Gastroesophageal sphincter (tissue), 4 donors: ENCODE results near the gene TMEM220. TPM values are rescaled to one million over a fixed set of nuclear protein-coding genes. Genes with fewer than 3 reads are reported as not detected.
"Not testable (repeated sequence)": the region's sequence is repeated elsewhere in the genome, so short reads cannot be mapped to it uniquely, and the experiment has no call there.

Source experiments
- ATAC-seq: fragments of 150-250 bp; one replicate; pipeline ENCODE4 v1.9.1; 2016; ENCODE audit warnings: mild to moderate bottlenecking, moderate library complexity
- H3K27ac ChIP-seq, 4 donors: fragments of 200-600 bp; sonication (generic) in 3 of 4; 1 replicate in 3 of 4; 2 replicates in 1 of 4; pipeline ENCODE4 v1.5.1; 2016 to 2019
- H3K27me3 ChIP-seq: fragments of 200-600 bp; sonication (generic); one replicate; pipeline ENCODE4 v1.5.1; 2019
- H3K36me3 ChIP-seq, 2 donors: fragments of 200-600 bp; sonication (generic); one replicate each; pipeline ENCODE4 v1.5.1; 2019; ENCODE audit warnings: control low read depth in 1 of 2
- H3K4me1 ChIP-seq, 3 donors: fragments of 200-600 bp; sonication (generic); 1 replicate in 2 of 3; 2 replicates in 1 of 3; pipeline ENCODE4 v1.5.1; 2016 to 2019; ENCODE audit warnings: control low read depth in 2 of 3
- H3K4me3 ChIP-seq, 2 donors: fragments of 200-600 bp; sonication (generic); one replicate each; pipeline ENCODE4 v1.5.1; 2019; ENCODE audit warnings: mild to moderate bottlenecking in 1 of 2, moderate library complexity in 1 of 2
- H3K9me3 ChIP-seq, 3 donors: fragments of 200-600 bp; sonication (generic); one replicate each; pipeline ENCODE4 v1.5.1; 2017 to 2019; ENCODE audit warnings: control low read depth in 2 of 3
- EP300 ChIP-seq: sonication (generic); formaldehyde crosslinking; IDR thresholded peaks from one replicate; pipeline ENCODE4 v1.6.1; 2017; ENCODE audit warnings: antibody characterized with exemption, mild to moderate bottlenecking
- POLR2A ChIP-seq, 2 donors: fragments of 450-650 bp; IDR thresholded peaks; one replicate each; pipeline ENCODE4 v1.6.1; 2017; ENCODE audit warnings: antibody characterized with exemption in 2 of 2, mild to moderate bottlenecking in 2 of 2, moderate library complexity in 1 of 2
- POLR2AphosphoS5 ChIP-seq: sonication (generic); formaldehyde crosslinking; IDR thresholded peaks from one replicate; pipeline ENCODE4 v1.6.1; 2017; ENCODE audit warnings: antibody characterized with exemption
- WGBS, 2 donors: methylation state at CpG; one replicate each; pipeline ENCODE4 v1.1.5; 2018; ENCODE audit warnings: low coverage in 1 of 2; 5-methylcytosine and 5-hydroxymethylcytosine counted together
- total RNA-seq, 4 donors: library from RNA; depleted of rRNA; stranded (reverse); fragments of >200 nt; gene quantifications; one replicate each; pipeline ENCODE4 v1.1.0, GENCODE V29; 2016
- TF ChIP-seq, protein P1 (sequence below), 4 experiments: fragments of 200-600 bp in 2 of 4; fragments of 450-650 bp in 2 of 4; sonication (generic) in 1 of 4; IDR thresholded peaks; one replicate each; pipeline ENCODE4 v1.5.1; 2017 to 2019; ENCODE audit warnings: antibody characterized with exemption in 4 of 4, mild to moderate bottlenecking in 2 of 4, moderate library complexity in 2 of 4

The TMEM220 gene
- total RNA-seq, 4 donors from 2014 or later, result 9.4 to 18.3 (median 15.6) TPM

DNA sequence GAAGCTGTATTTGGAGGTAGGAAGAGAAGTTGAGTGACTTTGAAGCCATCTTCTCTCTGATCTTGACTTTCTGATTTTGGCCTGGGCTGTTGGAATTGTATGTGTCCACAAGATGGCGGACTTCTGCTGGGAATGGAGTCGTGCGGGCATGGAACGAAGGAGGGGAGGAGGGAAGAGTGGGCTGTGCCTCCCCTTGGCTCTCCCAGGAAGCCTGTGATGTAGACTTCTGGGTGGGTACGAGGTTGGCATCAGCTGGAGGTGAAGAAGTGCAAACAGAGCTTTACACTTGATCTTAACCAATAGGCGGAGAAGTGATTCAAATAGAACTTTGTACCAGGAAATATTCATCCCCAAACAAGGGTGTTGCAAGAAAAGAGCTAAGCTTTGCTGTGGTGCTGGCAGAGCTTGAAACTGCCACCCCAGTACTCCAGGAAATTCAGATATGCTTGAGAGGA, 7.4 kb upstream of the TMEM220 start:
- Histone ChIP-seq H3K36me3 (no peaks in the 10 kb centered on the region), H3K4me3 (no peak overlapping the region), H3K27me3 (no peaks in the 10 kb centered on the region), H3K4me1 (peaks cover 0 to 5% (median 0%) of the 10 kb centered on the region in 3 donors), H3K9me3 (no peaks in the 10 kb centered on the region), H3K27ac (no peak overlapping the region)
- peak; percentile 60 for ATAC-seq
- TF ChIP-seq EP300, result no peak
- TF ChIP-seq, protein P1, sequence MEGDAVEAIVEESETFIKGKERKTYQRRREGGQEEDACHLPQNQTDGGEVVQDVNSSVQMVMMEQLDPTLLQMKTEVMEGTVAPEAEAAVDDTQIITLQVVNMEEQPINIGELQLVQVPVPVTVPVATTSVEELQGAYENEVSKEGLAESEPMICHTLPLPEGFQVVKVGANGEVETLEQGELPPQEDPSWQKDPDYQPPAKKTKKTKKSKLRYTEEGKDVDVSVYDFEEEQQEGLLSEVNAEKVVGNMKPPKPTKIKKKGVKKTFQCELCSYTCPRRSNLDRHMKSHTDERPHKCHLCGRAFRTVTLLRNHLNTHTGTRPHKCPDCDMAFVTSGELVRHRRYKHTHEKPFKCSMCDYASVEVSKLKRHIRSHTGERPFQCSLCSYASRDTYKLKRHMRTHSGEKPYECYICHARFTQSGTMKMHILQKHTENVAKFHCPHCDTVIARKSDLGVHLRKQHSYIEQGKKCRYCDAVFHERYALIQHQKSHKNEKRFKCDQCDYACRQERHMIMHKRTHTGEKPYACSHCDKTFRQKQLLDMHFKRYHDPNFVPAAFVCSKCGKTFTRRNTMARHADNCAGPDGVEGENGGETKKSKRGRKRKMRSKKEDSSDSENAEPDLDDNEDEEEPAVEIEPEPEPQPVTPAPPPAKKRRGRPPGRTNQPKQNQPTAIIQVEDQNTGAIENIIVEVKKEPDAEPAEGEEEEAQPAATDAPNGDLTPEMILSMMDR (IDR thresholded peaks at IDR 0.05), result peak; percentile 63 to 83 (median 71)
- WGBS, 2 donors, result 17 to 22% methylated on average over 4 to 6 of the region's 6 CpGs

DNA sequence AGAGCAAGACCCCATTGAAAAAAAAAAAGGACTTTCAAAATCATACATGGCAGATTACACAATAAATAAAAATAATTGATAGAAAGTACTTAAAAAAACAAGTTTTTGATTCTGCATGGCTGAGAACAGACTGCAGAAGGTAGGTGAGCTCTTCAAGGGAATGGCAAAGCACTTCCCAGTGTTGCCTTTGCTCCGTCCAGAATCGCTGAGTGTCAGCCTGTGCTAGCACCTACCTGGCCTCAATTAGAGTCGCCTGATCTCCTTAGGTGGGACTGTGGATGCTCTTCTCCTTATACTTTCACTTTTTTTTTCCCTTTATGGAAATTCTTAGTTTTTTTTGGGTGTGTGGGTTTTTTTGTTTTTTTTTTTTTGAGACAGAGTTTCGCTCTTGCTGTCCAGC, 6.0 kb upstream of the TMEM220 start:
- H3K4me1 ChIP-seq, result peaks cover 0 to 14% (median 0%) of the 10 kb centered on the region in 3 donors
- WGBS, 2 donors, result 85 to 90% methylated on average over 3 to 4 of the region's 4 CpGs
- TF ChIP-seq EP300 (no peak), POLR2AphosphoS5 (no peak), POLR2A (IDR thresholded peaks at IDR 0.05) (no peak)
- TF ChIP-seq, protein P1 (IDR thresholded peaks at IDR 0.05), result no peak
- H3K36me3 ChIP-seq, result no peaks in the 10 kb centered on the region
- no peaks in the 10 kb centered on the region for H3K27me3 ChIP-seq
- no peak overlapping the region for H3K4me3 ChIP-seq
- H3K27ac ChIP-seq, result no peak overlapping the region
- no peak for ATAC-seq
- H3K9me3 ChIP-seq, result no peaks in the 10 kb centered on the region

DNA sequence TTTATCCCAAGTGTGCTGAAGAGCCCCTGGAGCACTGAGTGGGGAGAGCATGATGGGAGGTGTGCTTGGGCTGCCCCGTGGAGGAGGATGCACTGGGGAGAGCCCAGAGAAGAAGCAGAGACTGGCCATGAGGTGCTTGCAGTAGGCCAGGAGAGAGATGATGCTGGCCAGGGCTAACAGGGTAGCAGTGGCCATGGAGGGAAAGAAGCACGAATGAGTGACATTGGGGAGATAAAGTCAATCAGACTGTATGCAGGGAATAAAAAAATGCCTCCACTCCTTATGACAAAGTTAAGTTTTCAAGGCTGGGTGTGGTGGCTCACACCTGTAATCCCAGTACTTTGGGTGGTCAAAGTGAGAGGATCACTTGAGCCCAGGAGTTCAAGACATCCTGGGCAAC, 5.4 kb upstream of the TMEM220 start:
- no peak overlapping the region for H3K4me3 ChIP-seq
- H3K9me3 ChIP-seq, result no peaks in the 10 kb centered on the region
- TF ChIP-seq POLR2A (IDR thresholded peaks at IDR 0.05) (no peak), EP300 (no peak), POLR2AphosphoS5 (no peak)
- TF ChIP-seq, protein P1 (IDR thresholded peaks at IDR 0.05), result no peak
- no peaks in the 10 kb centered on the region for H3K36me3 ChIP-seq
- H3K4me1 ChIP-seq, result peaks cover 0 to 20% (median 0%) of the 10 kb centered on the region in 3 donors
- H3K27me3 ChIP-seq, result no peaks in the 10 kb centered on the region
- H3K27ac ChIP-seq, result no peak overlapping the region
- WGBS, 2 donors, result 60 to 63% methylated on average over 2 of the region's 2 CpGs
- no peak for ATAC-seq

DNA sequence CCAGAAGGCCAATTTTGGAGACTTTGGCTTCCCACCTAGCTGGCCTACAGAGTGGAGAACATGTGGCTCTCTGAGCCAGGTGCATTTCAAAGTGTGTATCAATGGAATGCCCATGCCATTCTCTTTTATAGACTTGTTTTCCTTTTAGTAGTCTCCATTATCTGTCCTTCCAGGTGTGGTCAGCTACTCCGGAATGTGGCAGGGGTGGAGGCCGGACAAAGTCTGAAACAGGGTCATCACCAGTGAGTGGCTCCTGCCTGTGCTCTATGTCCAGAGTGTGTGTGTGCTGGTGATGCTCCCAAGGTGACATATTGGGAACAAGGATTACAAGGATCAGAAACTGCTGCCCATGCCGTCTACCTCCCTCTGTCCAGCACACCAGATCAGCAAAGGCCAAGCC, 3.8 kb upstream of the TMEM220 start:
- no peaks in the 10 kb centered on the region for H3K36me3 ChIP-seq
- WGBS, 2 donors, result 100% methylated on average over 1 to 3 of the region's 3 CpGs
- no peak for ATAC-seq

DNA sequence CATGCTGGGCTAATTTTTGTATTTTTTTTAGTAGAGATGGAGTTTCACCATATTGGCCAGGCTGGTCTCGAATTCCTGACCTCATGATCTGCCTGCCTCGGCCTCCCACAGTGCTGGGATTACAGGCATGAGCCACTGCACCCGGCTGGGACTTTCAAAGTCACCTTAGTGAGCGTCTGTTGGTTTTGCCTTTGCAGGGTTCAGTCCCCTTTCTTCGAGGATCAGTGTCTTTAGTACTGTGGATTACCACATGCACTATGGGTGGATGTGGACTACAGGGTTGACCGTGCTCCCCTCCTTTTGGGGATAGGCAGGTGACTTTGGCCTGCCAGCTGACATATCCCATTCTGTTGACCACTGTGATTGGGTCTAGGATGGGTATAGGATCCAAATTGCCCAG, 2.3 kb upstream of the TMEM220 start:
- not testable (repeated sequence) for H3K4me3 ChIP-seq, ATAC-seq, H3K9me3 ChIP-seq, H3K27ac ChIP-seq, H3K27me3 ChIP-seq, H3K36me3 ChIP-seq
- peaks cover 0 to 26% (median 0%) of the 10 kb centered on the region in 3 donors for H3K4me1 ChIP-seq
- 100% methylated on average over 2 of the region's 6 CpGs; no CpG with 5 or more reads in 1 of the 2 donors for WGBS, 2 donors

More for the DNA sequence above, 3.8 kb upstream of the TMEM220 start:
- Histone ChIP-seq H3K27me3 (no peaks in the 10 kb centered on the region), H3K9me3 (no peaks in the 10 kb centered on the region), H3K27ac (no peak overlapping the region), H3K4me1 (peaks cover 0 to 28% (median 0%) of the 10 kb centered on the region in 3 donors), H3K4me3 (no peak overlapping the region)
- no peak for TF ChIP-seq POLR2A (IDR thresholded peaks at IDR 0.05)
- TF ChIP-seq POLR2AphosphoS5, result no peak
- TF ChIP-seq, protein P1 (IDR thresholded peaks at IDR 0.05), result no peak
- TF ChIP-seq EP300, result no peak
